MM.1S (cell line): ENCODE data around the gene VRK3.

Experiments used
- EZH2 ChIP-seq: fragments of 300-600 bp; sonication (generic); optimal IDR thresholded peaks from 2 replicates; pipeline ENCODE3; 2017; ENCODE audit warnings: low read depth, mild to moderate bottlenecking, antibody characterized with exemption, low read length, mixed read lengths
- TF ChIP-seq, protein P1 (sequence below): fragments of 300-600 bp; sonication (generic); IDR thresholded peaks from 2 replicates; pipeline ENCODE4 v1.5.1; 2016; ENCODE audit warnings: antibody characterized with exemption, low read length, mixed read lengths

GRCh38 chr19:49976496-49976895 lies 48.7 kb downstream of the VRK3 start:
- no peak for TF ChIP-seq EZH2
- TF ChIP-seq, protein P1, sequence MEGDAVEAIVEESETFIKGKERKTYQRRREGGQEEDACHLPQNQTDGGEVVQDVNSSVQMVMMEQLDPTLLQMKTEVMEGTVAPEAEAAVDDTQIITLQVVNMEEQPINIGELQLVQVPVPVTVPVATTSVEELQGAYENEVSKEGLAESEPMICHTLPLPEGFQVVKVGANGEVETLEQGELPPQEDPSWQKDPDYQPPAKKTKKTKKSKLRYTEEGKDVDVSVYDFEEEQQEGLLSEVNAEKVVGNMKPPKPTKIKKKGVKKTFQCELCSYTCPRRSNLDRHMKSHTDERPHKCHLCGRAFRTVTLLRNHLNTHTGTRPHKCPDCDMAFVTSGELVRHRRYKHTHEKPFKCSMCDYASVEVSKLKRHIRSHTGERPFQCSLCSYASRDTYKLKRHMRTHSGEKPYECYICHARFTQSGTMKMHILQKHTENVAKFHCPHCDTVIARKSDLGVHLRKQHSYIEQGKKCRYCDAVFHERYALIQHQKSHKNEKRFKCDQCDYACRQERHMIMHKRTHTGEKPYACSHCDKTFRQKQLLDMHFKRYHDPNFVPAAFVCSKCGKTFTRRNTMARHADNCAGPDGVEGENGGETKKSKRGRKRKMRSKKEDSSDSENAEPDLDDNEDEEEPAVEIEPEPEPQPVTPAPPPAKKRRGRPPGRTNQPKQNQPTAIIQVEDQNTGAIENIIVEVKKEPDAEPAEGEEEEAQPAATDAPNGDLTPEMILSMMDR = no peak
